Endothelial cell of umbilical vein (primary cell): ENCODE results near the gene CASKIN1. TPM values are rescaled to one million over a fixed set of nuclear protein-coding genes. Genes with fewer than 3 reads are reported as not detected.
"Not testable (repeated sequence)": the region's sequence is repeated elsewhere in the genome, so short reads cannot be mapped to it uniquely, and the experiment has no call there.

Experiments used
- BruUV-seq: library from RNA; stranded (reverse); fragments of 400-500 nt; replicated peaks from 2 replicates; lab custom pipeline; 2021; lab: Mats Ljungman, UMichigan
- CTCF ChIA-PET: fragments of 300-600, 350-600 bp; sonication (Branson Sonifier 250); formaldehyde crosslinking; loops from one replicate; lab custom pipeline; 2021; ENCODE audit warnings: antibody characterized with exemption, inconsistent platforms; lab: Charles Lee
- POLR2A ChIA-PET: fragments of 300-600, 350-600 bp; sonication (Branson Sonifier 250); formaldehyde crosslinking; loops from one replicate; lab custom pipeline; 2021; ENCODE audit warnings: antibody characterized with exemption, inconsistent platforms; lab: Charles Lee
- DNase-seq: peaks from one replicate; pipeline ENCODE4 v3.0.0-alpha.2; 2011; ENCODE audit warnings: low read depth, low spot score
- FAIRE-seq: peaks from 2 replicates; lab custom pipeline; 2011; peaks lifted over from hg19 to GRCh38; lab: Jason Lieb, UNC
- H2AFZ ChIP-seq: 2 replicates; pipeline ENCODE4 v1.6.0; 2012; ENCODE audit warnings: low read depth, low read length, control low read depth, inconsistent platforms
- H3K27ac ChIP-seq: 2 replicates; pipeline ENCODE4 v1.5.1; 2011; ENCODE audit warnings: low read depth, mild to moderate bottlenecking, control low read depth, low read length, moderate library complexity; ENCODE audit not compliant: insufficient read depth
- H3K27me3 ChIP-seq, 2 experiments: 2 replicates each; pipeline versions ENCODE4 v1.6.0 to v1.6.1; 2011; ENCODE audit warnings: low read length in 2 of 2, mixed read lengths in 1 of 2; ENCODE audit not compliant: control insufficient read depth in 2 of 2, insufficient read depth in 2 of 2
- H3K36me3 ChIP-seq, 2 experiments: 2 replicates in 1 of 2; 3 replicates in 1 of 2; pipeline ENCODE4 v1.5.1; 2011; ENCODE audit warnings: low read length in 2 of 2, mild to moderate bottlenecking in 1 of 2, moderate library complexity in 1 of 2; ENCODE audit not compliant: control insufficient read depth in 2 of 2, insufficient read depth in 2 of 2; ENCODE audit errors: extremely low read depth in 1 of 2
- H3K4me1 ChIP-seq: 3 replicates; pipeline ENCODE4 v1.5.1; 2011; ENCODE audit warnings: mild to moderate bottlenecking, low read length; ENCODE audit not compliant: control insufficient read depth, insufficient read depth; ENCODE audit errors: extremely low read depth
- H3K4me2 ChIP-seq: 2 replicates; pipeline ENCODE4 v1.6.1; 2011; ENCODE audit warnings: low read length, control low read depth, mixed read lengths; ENCODE audit not compliant: insufficient read depth
- H3K4me3 ChIP-seq, 3 experiments: fragments of 200-600 bp in 1 of 3; sonication (generic), shearing (Covaris generic) in 1 of 3; replicated peaks in 1 of 3; 2 replicates each; pipeline ENCODE4 v1.5.1; 2011 to 2016; ENCODE audit warnings: control low read depth in 3 of 3, low read length in 3 of 3, mild to moderate bottlenecking in 2 of 3, inconsistent platforms in 1 of 3, low read depth in 1 of 3, moderate library complexity in 1 of 3; ENCODE audit not compliant: insufficient read depth in 1 of 3
- H3K79me2 ChIP-seq: 2 replicates; pipeline ENCODE4 v1.6.0; 2012; ENCODE audit warnings: low read length, inconsistent platforms; ENCODE audit not compliant: control insufficient read depth, insufficient read depth
- H3K9ac ChIP-seq: replicated peaks from 2 replicates; pipeline ENCODE3; 2011; ENCODE audit warnings: low read length, control low read depth; ENCODE audit not compliant: insufficient read depth; ENCODE audit errors: extremely low read depth
- H3K9me1 ChIP-seq: replicated peaks from 3 replicates; pipeline ENCODE4 v1.6.0; 2011; ENCODE audit warnings: mild to moderate bottlenecking, low read length; ENCODE audit not compliant: control insufficient read depth, insufficient read depth; ENCODE audit errors: extremely low read depth
- H3K9me3 ChIP-seq: replicated peaks from 2 replicates; pipeline ENCODE4 v1.5.1; 2012; ENCODE audit warnings: low read length, inconsistent platforms; ENCODE audit not compliant: control insufficient read depth, insufficient read depth
- H4K20me1 ChIP-seq: replicated peaks from 2 replicates; pipeline ENCODE3; 2011; ENCODE audit warnings: mild to moderate bottlenecking, low read length; ENCODE audit not compliant: control insufficient read depth, insufficient read depth; ENCODE audit errors: extremely low read depth
- GATA2 ChIP-seq: IDR thresholded peaks from 2 replicates; pipeline ENCODE4 v1.7.0; 2011; ENCODE audit warnings: low read depth, mild to moderate bottlenecking, moderate library complexity, mixed read lengths, low read length; ENCODE audit not compliant: insufficient read length, insufficient read depth
- POLR2AphosphoS5 ChIP-seq: IDR thresholded peaks from 2 replicates; pipeline ENCODE4 v1.6.1; 2012; ENCODE audit warnings: low read depth, mild to moderate bottlenecking, control low read depth, low read length, moderate library complexity; ENCODE audit not compliant: insufficient read depth
- dilution Hi-C: fragments of 300-500 bp; cut with MboI; formaldehyde crosslinking; loops from one replicate; pipeline ENCODE4 v1.15.0; 2019; ENCODE audit warnings: low sequenced_read_pairs; ENCODE audit not compliant: extremely low pct_ligation_motif_present
- intact Hi-C: fragments of 100-400 bp; cut with micrococcal nuclease; formaldehyde crosslinking; loops from one replicate; pipeline ENCODE4 v1.10.0; 2022
- polyA plus RNA-seq, 4 experiments: library from polyadenylated mRNA; depleted of rRNA in 3 of 4; stranded (reverse) in 3 of 4; unstranded in 1 of 4; fragments of >200 nt; gene quantifications; 2 replicates each; pipeline versions ENCODE4 v1.2.1 to v1.2.3, GENCODE V29; 2011 to 2012; ENCODE audit warnings: missing spikeins in 1 of 4
- total RNA-seq: library from RNA; stranded (reverse); gene quantifications from 2 replicates; pipeline ENCODE4 v1.2.3, GENCODE V29; 2021

CASKIN1 gene
- total and polyA plus RNA-seq, 2 donors (not counting 3 experiments of a cell fraction or from before 2014, with no cell fraction given), result 0.11 to 0.58 TPM

DNA sequence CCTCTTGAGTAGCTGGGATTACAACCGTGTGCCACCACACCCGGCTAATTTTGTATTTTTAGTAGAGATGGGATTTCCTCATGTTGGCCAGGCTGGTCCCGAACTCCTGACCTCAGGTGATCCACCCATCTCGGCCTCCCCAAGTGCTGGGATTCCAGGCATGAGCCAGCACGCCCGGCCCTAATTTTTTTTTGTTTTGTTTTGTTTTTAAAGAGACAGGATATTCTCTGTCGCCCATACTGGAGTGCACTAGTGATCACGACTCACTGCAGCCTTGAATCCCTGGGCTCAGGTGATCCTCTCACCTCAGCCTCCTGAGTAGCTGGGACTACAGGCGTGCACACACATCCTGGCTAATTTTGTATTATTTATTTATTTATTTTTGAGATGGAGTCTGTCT lies 43.9 kb upstream of the CASKIN1 start:
- intact Hi-C loops, H3K4me1 ChIP-seq, DNase-seq, H3K9ac ChIP-seq, POLR2A ChIA-PET, BruUV-seq, H3K79me2 ChIP-seq, H3K4me3 ChIP-seq, H3K27ac ChIP-seq, dilution Hi-C loops, H3K9me3 ChIP-seq, FAIRE-seq, H2AFZ ChIP-seq, H3K4me2 ChIP-seq, H3K9me1 ChIP-seq, H4K20me1 ChIP-seq: not testable (repeated sequence)
- Histone ChIP-seq H3K36me3 (peaks cover 11 to 23% of the 10 kb centered on the region in 2 experiments), H3K27me3 (peaks cover 5 to 18% of the 10 kb centered on the region in 2 experiments)
- CTCF ChIA-PET, result interaction anchor here (0.9 kb wide), 1 partner anchor 11 kb away, joined by 3 read pairs; the partner anchor contains the start of gene ECI1

DNA sequence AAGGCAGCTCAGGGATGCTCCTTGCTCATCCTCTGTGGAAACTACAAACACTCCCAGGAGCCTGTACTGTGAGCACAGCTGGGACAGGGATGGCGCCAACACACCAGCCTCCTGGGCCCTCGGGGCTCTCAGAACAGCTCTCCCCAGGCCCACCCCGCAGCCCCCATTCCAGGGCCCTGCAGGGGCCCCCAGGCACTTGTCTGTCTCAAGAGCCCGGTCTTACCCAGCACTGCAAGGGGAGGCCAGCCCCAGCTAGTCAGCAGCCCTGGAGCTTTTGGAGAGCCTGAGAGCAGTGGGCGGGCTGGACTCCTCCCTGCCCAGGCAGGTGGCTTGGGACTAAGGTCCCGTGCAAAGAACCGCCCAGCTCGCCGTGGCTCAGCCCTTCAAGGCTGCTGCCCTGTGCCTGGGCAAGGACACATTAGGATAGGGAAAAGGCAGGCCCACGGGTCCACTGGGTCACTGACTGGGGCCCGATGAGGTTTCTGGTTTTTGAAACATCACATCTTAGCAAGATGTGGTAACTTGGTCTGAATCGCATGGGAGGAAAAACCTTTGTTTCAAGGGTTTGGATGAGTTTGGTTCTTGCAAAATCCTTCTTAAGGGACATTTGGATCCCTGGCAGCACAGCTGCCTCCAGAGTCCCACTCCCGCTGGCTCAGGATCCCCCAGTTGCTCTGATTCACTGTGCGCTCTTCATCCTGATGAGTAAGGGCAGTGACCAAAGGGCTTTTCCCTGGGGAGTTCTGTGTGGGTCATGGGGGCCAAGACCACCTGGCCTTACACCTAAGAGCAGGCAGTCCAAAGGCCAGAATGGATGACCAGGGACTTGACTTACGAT lies 42.7 kb upstream of the CASKIN1 start:
- no peak overlapping the region for H3K4me3 ChIP-seq
- intact Hi-C loops (no loop called here), dilution Hi-C loops (no loop called here)
- peaks cover 10% of the 10 kb centered on the region for H3K4me1 ChIP-seq
- H3K4me2 ChIP-seq, result no peak overlapping the region
- no peak overlapping the region for H3K27ac ChIP-seq
- peaks cover 8 to 24% of the 10 kb centered on the region in 2 experiments for H3K36me3 ChIP-seq
- no peaks in the 10 kb centered on the region for H3K9me1 ChIP-seq
- H4K20me1 ChIP-seq, result no peaks in the 10 kb centered on the region
- no peak overlapping the region for H3K9ac ChIP-seq
- peak; percentile 9 for TF ChIP-seq POLR2AphosphoS5
- no peak for TF ChIP-seq GATA2
- H2AFZ ChIP-seq, result no peak overlapping the region
- no TSS peak for BruUV-seq
- ChIA-PET CTCF (interaction anchor here (1.2 kb wide), 2 partner anchors 13 to 262 kb away, joined by 6 read pairs; partner anchors contain the start of gene ECI1), POLR2A (no interaction called here)
- FAIRE-seq (no peak), DNase-seq (no peak)
- peaks cover 5 to 18% of the 10 kb centered on the region in 2 experiments for H3K27me3 ChIP-seq
- H3K9me3 ChIP-seq, result no peaks in the 10 kb centered on the region
- no peaks in the 10 kb centered on the region for H3K79me2 ChIP-seq
